Stimulated activated naive B cell treated with anti-CD40 and anti-IgM and Interleukin-4, amounts not matched to agents 10 μg/mL and 1 μg/mL and 100 μg/mL, for 72 hours (primary cell): Measurements from ENCODE around the gene GOLGA6L4.
"Not testable (repeated sequence)": the region's sequence is repeated elsewhere in the genome, so short reads cannot be mapped to it uniquely, and the experiment has no call there.

Experiments
- ATAC-seq, 2 donors: fragments of 150-1000 bp; cut with Tn5 transposase; replicated peaks; 2 replicates each; pipeline ENCODE4 v1.10.0; 2021; ENCODE audit warnings: moderate library complexity in 1 of 2
- DNase-seq: peaks from one replicate; pipeline ENCODE4 v3.0.0; 2021
- H3K27ac Mint-ChIP-seq: one replicate; pipeline ENCODE4 v1.8.0; 2022; ENCODE audit warnings: mild to moderate bottlenecking, mixed read lengths
- H3K27me3 Mint-ChIP-seq, 2 donors: one replicate each; pipeline ENCODE4 v1.8.0; 2022; ENCODE audit warnings: mixed read lengths in 2 of 2
- H3K36me3 Mint-ChIP-seq, 2 donors: one replicate each; pipeline ENCODE4 v1.8.0; 2022; ENCODE audit warnings: mixed read lengths in 2 of 2, mild to moderate bottlenecking in 1 of 2
- H3K4me1 Mint-ChIP-seq, 2 donors: one replicate each; pipeline ENCODE4 v1.8.0; 2022; ENCODE audit warnings: mixed read lengths in 2 of 2, mild to moderate bottlenecking in 1 of 2
- H3K4me3 Mint-ChIP-seq, 2 donors: one replicate each; pipeline ENCODE4 v1.8.0; 2022; ENCODE audit warnings: mild to moderate bottlenecking in 2 of 2, mixed read lengths in 2 of 2, moderate library complexity in 1 of 2
- H3K9me3 Mint-ChIP-seq, 2 donors: one replicate each; pipeline ENCODE4 v1.8.0; 2022; ENCODE audit warnings: mixed read lengths in 2 of 2, mild to moderate bottlenecking in 1 of 2

GOLGA6L4 gene, protein sequence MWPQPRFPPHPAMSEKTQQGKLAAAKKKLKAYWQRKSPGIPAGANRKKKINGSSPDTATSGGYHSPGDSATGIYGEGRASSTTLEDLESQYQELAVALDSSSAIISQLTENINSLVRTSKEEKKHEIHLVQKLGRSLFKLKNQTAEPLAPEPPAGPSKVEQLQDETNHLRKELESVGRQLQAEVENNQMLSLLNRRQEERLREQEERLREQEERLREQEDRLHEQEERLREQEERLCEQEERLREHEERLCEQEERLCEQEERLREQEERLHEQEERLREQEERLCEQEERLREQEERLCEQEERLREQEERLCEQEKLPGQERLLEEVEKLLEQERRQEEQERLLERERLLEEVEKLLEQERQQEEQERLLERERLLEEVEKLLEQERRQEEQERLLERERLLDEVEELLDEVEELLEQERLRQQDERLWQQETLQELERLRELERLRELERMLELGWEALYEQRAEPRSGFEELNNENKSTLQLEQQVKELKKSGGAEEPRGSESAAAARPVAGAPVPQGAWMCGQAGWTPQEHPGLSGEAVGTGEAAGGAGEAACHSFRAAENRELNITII

GRCh38 chr15:84235573-84235972 is at the start of gene GOLGA6L4:
Gene GOLGA6L4, plus strand, starts transcription at chr15:84235773. Its CDS starts 62 bp downstream, at chr15:84235835.
- not testable (repeated sequence) for H3K27ac Mint-ChIP-seq, H3K27me3 Mint-ChIP-seq, H3K36me3 Mint-ChIP-seq, H3K9me3 Mint-ChIP-seq, ATAC-seq, H3K4me1 Mint-ChIP-seq, H3K4me3 Mint-ChIP-seq, DNase-seq

DNA sequence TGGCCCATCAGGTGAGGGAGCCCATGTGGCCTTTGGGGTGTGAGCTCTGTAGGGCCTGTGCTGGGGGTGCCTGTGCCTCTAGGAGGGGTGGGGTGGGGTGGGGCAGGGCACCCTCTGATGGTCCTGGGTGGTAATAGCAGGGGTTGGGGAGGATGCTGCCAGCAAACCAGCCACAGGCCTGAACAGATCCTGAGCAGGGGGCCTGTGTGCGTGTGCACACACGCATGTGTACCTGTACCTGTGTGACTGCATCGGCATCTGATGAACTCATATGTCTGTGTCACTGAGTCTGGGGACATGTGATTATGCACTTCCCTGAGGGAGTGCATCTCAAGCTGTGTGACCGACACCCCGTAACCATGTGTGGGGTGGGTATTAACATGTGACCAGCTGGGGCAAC is 42.6 kb upstream of the GOLGA6L4 start:
- not testable (repeated sequence) for H3K27ac Mint-ChIP-seq, H3K4me3 Mint-ChIP-seq, DNase-seq, H3K36me3 Mint-ChIP-seq, H3K4me1 Mint-ChIP-seq, H3K9me3 Mint-ChIP-seq, H3K27me3 Mint-ChIP-seq
- peak; percentile 11 to 34 for ATAC-seq

- ATAC-seq, result peak; percentile 97 to 99
- not testable (repeated sequence) for DNase-seq, H3K27ac Mint-ChIP-seq, H3K36me3 Mint-ChIP-seq, H3K4me3 Mint-ChIP-seq, H3K27me3 Mint-ChIP-seq, H3K4me1 Mint-ChIP-seq, H3K9me3 Mint-ChIP-seq
Measured at GRCh38 chr15:84195603-84196002, 40.0 kb upstream of the GOLGA6L4 start.

DNA sequence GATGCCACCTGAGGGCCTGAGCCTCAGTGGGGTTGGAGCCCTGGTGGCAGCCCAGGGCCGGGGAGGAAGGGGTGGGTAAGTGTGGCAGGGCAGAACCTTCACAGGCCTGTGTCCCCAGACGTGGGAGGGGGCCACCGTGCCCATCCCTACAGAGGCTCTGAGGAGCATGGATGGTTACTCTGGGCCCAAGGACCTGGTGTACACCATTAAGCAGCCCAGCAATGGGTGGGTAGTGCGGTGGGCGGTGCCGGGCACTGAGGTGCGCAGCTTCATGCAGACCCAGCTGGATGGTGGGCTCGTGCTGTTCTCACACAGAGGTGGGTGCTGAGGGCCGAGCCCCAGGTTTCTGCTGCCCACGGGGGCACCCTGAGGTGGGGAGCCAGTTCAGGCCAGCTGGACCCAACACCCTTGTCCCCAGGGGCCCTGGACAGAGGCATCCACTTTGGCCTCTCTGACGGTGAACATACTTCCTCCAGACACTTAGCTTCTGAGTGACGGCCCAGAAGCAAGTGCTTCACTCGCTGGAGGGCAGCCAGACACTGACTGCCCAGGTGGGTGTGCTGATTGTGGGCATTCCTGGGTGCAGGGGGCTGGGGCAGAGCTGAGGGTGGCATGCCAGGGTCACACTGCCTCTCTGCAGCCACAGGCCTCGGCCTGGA is 38.9 kb upstream of the GOLGA6L4 start:
- not testable (repeated sequence) for H3K27ac Mint-ChIP-seq, H3K4me3 Mint-ChIP-seq, H3K9me3 Mint-ChIP-seq, ATAC-seq, H3K27me3 Mint-ChIP-seq, DNase-seq, H3K36me3 Mint-ChIP-seq, H3K4me1 Mint-ChIP-seq

DNA sequence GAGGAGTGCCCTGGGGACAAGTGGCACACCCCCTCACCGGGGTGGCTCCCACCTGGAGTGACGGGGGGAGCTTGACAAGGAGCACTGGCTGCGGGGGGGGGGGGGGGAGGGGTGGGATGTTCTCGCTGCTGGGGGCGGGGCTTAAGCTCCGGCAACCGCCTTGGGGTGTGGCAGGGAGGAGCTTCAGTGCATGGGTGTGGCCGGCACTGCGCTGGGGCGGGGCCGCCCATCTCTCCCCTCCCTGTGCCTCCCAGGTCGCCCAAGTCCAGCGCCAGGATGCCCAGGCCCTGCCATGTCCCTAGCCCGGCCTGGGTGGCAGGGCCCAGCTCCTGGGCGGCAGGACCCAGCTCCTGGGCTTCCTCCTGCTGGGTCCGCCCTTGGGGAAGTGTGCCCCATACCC is 35.7 kb upstream of the GOLGA6L4 start:
- H3K9me3 Mint-ChIP-seq, ATAC-seq, H3K4me1 Mint-ChIP-seq, H3K27ac Mint-ChIP-seq, H3K4me3 Mint-ChIP-seq, H3K27me3 Mint-ChIP-seq, H3K36me3 Mint-ChIP-seq, DNase-seq: not testable (repeated sequence)

DNA sequence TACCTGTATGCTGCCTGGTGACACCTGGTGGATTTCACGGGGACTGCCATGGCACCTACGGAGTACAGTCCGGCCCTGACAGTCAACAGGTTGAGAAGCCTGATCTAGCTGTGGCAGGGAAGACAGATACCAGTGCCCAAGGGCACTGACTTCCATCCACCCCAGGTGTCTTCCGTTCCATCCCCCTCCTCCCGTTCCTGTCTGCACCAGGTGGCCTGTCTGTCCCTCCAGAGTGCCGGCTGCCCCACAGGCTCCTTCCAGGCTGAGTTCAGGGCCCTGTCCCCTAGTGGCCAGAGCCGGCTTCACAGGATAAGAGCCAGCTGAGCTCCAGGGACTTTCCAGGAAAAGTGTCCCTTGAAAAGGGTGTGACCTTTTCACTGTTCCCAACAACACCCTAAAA is 10.9 kb downstream of the GOLGA6L4 start:
- H3K36me3 Mint-ChIP-seq, H3K27ac Mint-ChIP-seq, ATAC-seq, H3K9me3 Mint-ChIP-seq, H3K27me3 Mint-ChIP-seq, H3K4me1 Mint-ChIP-seq: not testable (repeated sequence)
- DNase-seq, result peak; percentile 11
- H3K4me3 Mint-ChIP-seq, result peak overlapping the region; percentile 37 to 72
